HEK293 (cell line): ENCODE data around the gene FRZB.
"Not testable (repeated sequence)": the region's sequence is repeated elsewhere in the genome, so short reads cannot be mapped to it uniquely, and the experiment has no call there.

Source experiments
- CTCF ChIA-PET: fragments of 350-600 bp; formaldehyde crosslinking; extraction: SDS; loops from one replicate; lab custom pipeline; 2021; ENCODE audit warnings: antibody characterized with exemption; lab: Yijun Ruan, JAX
- POLR2A ChIA-PET: fragments of 300-600 bp; formaldehyde crosslinking; extraction: SDS; loops from one replicate; lab custom pipeline; 2020; ENCODE audit warnings: antibody characterized with exemption, inconsistent platforms; lab: Yijun Ruan, JAX
- H3K27ac ChIP-seq: fragments of 200-500 bp; sonication (Bioruptor generic); 2 replicates; pipeline ENCODE4 v1.5.1; 2014; ENCODE audit warnings: low read depth, low read length, control low read depth, inconsistent platforms; ENCODE audit errors: extremely low read depth
- H3K36me3 ChIP-seq, 2 experiments: fragments of 200-500 bp in 1 of 2; sonication (Bioruptor generic) in 1 of 2; 1 replicate in 1 of 2; 2 replicates in 1 of 2; pipeline ENCODE4 v1.5.1; 2014 to 2017; ENCODE audit warnings: inconsistent platforms in 2 of 2, low read length in 2 of 2; ENCODE audit not compliant: control insufficient read depth in 2 of 2, insufficient read depth in 1 of 2
- H3K4me1 ChIP-seq: fragments of 200-500 bp; sonication (Bioruptor generic); 2 replicates; pipeline ENCODE4 v1.5.1; 2014; ENCODE audit warnings: mild to moderate bottlenecking, low read length, inconsistent platforms; ENCODE audit not compliant: control insufficient read depth, insufficient read depth
- H3K4me3 ChIP-seq: 2 replicates; pipeline ENCODE4 v1.5.1; 2011; ENCODE audit warnings: low read depth, mild to moderate bottlenecking, control low read depth, low read length, moderate library complexity
- H3K9me3 ChIP-seq: fragments of 200-500 bp; sonication (Bioruptor generic); 2 replicates; pipeline ENCODE4 v1.5.1; 2014; ENCODE audit warnings: low read depth, low read length, inconsistent platforms; ENCODE audit not compliant: control insufficient read depth, insufficient read depth
- GFI1B ChIP-seq: fragments of 450-650 bp; formaldehyde crosslinking; IDR thresholded peaks from 2 replicates; pipeline ENCODE4 v1.5.1; 2016; ENCODE audit warnings: missing biosample characterization, missing genetic modification characterization
- GLI4 ChIP-seq: fragments of 450-650 bp; formaldehyde crosslinking; IDR thresholded peaks from 2 replicates; pipeline ENCODE4 v1.5.1; 2016; ENCODE audit warnings: missing biosample characterization, missing genetic modification characterization
- REPIN1 ChIP-seq: fragments of 450-650 bp; formaldehyde crosslinking; IDR thresholded peaks from 2 replicates; pipeline ENCODE4 v1.5.1; 2017; ENCODE audit warnings: missing biosample characterization, missing genetic modification characterization, low read depth
- ZBTB44 ChIP-seq: fragments of 450-650 bp; IDR thresholded peaks from 2 replicates; pipeline ENCODE4 v1.5.1; 2018; ENCODE audit warnings: missing biosample characterization, mild to moderate bottlenecking, missing genetic modification characterization
- ZBTB8A ChIP-seq: fragments of 450-650 bp; formaldehyde crosslinking; IDR thresholded peaks from 2 replicates; pipeline ENCODE4 v1.5.1; 2016; ENCODE audit warnings: missing biosample characterization, missing genetic modification characterization
- ZNF10 ChIP-seq: fragments of 450-650 bp; formaldehyde crosslinking; IDR thresholded peaks from 2 replicates; pipeline ENCODE4 v1.5.1; 2017; ENCODE audit warnings: missing biosample characterization, missing genetic modification characterization
- ZNF138 ChIP-seq: fragments of 450-650 bp; formaldehyde crosslinking; IDR thresholded peaks from 2 replicates; pipeline ENCODE4 v1.5.1; 2016; ENCODE audit warnings: missing biosample characterization, missing genetic modification characterization, borderline replicate concordance
- ZNF146 ChIP-seq: fragments of 450-650 bp; formaldehyde crosslinking; IDR thresholded peaks from 2 replicates; pipeline ENCODE4 v1.5.1; 2016; ENCODE audit warnings: missing biosample characterization, missing genetic modification characterization
- ZNF223 ChIP-seq: fragments of 450-650 bp; formaldehyde crosslinking; IDR thresholded peaks from 2 replicates; pipeline ENCODE4 v1.5.1; 2016; ENCODE audit warnings: missing biosample characterization, missing genetic modification characterization
- ZNF239 ChIP-seq: fragments of 450-650 bp; formaldehyde crosslinking; IDR thresholded peaks from 2 replicates; pipeline ENCODE4 v1.5.1; 2016; ENCODE audit warnings: missing biosample characterization, missing genetic modification characterization
- ZNF26 ChIP-seq: fragments of 450-650 bp; formaldehyde crosslinking; IDR thresholded peaks from 2 replicates; pipeline ENCODE4 v1.5.1; 2016; ENCODE audit warnings: missing biosample characterization, missing genetic modification characterization
- ZNF274 ChIP-seq, 2 experiments: fragments of 200-500 bp in 1 of 2; fragments of 450-650 bp in 1 of 2; sonication (Bioruptor generic) in 1 of 2; formaldehyde crosslinking in 1 of 2; IDR thresholded peaks; 2 replicates each; pipeline versions ENCODE4 v1.5.1 to v1.6.1; 2014 to 2016; ENCODE audit warnings: borderline replicate concordance in 1 of 2, inconsistent platforms in 1 of 2, low read length in 1 of 2, missing biosample characterization in 1 of 2, missing genetic modification characterization in 1 of 2
- ZNF302 ChIP-seq: fragments of 450-650 bp; formaldehyde crosslinking; IDR thresholded peaks from 2 replicates; pipeline ENCODE4 v1.5.1; 2016; ENCODE audit warnings: missing biosample characterization, missing genetic modification characterization, low read depth
- ZNF311 ChIP-seq: fragments of 450-650 bp; formaldehyde crosslinking; IDR thresholded peaks from 2 replicates; pipeline ENCODE4 v1.5.1; 2017; ENCODE audit warnings: missing biosample characterization, missing genetic modification characterization, borderline replicate concordance
- ZNF423 ChIP-seq: fragments of 450-650 bp; formaldehyde crosslinking; IDR thresholded peaks from 2 replicates; pipeline ENCODE4 v1.5.1; 2016; ENCODE audit warnings: missing biosample characterization, missing genetic modification characterization
- ZNF548 ChIP-seq: fragments of 450-650 bp; formaldehyde crosslinking; IDR thresholded peaks from 2 replicates; pipeline ENCODE4 v1.5.1; 2016; ENCODE audit warnings: missing biosample characterization, missing genetic modification characterization
- ZNF837 ChIP-seq: fragments of 450-650 bp; formaldehyde crosslinking; IDR thresholded peaks from 2 replicates; pipeline ENCODE4 v1.5.1; 2016; ENCODE audit warnings: missing biosample characterization, missing genetic modification characterization
- TF ChIP-seq, protein P1 (sequence below): fragments of 450-650 bp; formaldehyde crosslinking; IDR thresholded peaks from 2 replicates; pipeline ENCODE4 v1.5.1; 2016; ENCODE audit warnings: missing biosample characterization, missing genetic modification characterization

The FRZB gene

GRCh38 chr2:182880100-182880499 is 13.7 kb upstream of the FRZB start:
- H3K36me3 ChIP-seq, H3K27ac ChIP-seq, H3K4me3 ChIP-seq, H3K9me3 ChIP-seq, POLR2A ChIA-PET, H3K4me1 ChIP-seq: not testable (repeated sequence)
- CTCF ChIA-PET: interaction anchor here (1.5 to 2.0 kb wide), 2 partner anchors 10 to 15 kb away, joined by 4 to 11 read pairs; no protein-coding TSS in a partner anchor
- peak; percentile 66; the same call in 1 of the 2 replicates for TF ChIP-seq ZNF146 (tag by site-specific recombination)

DNA sequence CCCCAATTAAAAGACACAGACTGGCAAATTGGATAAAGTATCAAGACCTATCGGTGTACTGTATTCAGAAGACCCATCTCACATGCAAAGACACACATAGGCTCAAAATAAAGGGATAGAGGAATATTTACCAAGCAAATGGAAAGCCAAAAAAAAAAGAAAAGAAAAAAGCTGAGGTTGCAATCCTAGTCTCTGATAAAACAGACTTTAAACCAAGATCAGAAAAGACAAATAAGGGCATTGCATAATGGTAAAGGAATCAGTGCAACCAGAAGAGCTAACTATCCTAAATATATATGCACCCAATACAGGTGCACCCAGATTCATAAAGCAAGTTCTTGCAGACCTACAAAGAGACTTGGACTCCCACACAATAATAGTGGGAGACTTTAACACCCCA is 10.2 kb upstream of the FRZB start:
- H3K4me1 ChIP-seq, H3K9me3 ChIP-seq, POLR2A ChIA-PET, H3K36me3 ChIP-seq, H3K4me3 ChIP-seq, H3K27ac ChIP-seq: not testable (repeated sequence)
- CTCF ChIA-PET: interaction anchor here (0.6 to 1.7 kb wide), 3 partner anchors 27 to 161 kb away, joined by 3 to 4 read pairs (median 3); no protein-coding TSS in a partner anchor

GRCh38 chr2:182870227-182870626 is 3.8 kb upstream of the FRZB start:
- Histone ChIP-seq H3K36me3 (no peaks in the 10 kb centered on the region), H3K4me3 (no peak overlapping the region), H3K27ac (no peak overlapping the region), H3K9me3 (no peaks in the 10 kb centered on the region), H3K4me1 (peaks cover 6% of the 10 kb centered on the region)
- ChIA-PET POLR2A (no interaction called here), CTCF (interaction anchor here (0.5 to 4.6 kb wide), 16 partner anchors 9 to 205 kb away, joined by 3 to 30 read pairs (median 4); no protein-coding TSS in a partner anchor)
- TF ChIP-seq ZNF548 (tag by site-specific recombination) (no peak), ZNF311 (tag by site-specific recombination) (no peak), ZNF10 (tag by site-specific recombination) (peak; percentile 76; the same call in 1 of the 2 replicates)

GRCh38 chr2:182868054-182868796 is 1.8 kb upstream of the FRZB start:
- Histone ChIP-seq H3K27ac (no peak overlapping the region), H3K36me3 (no peaks in the 10 kb centered on the region), H3K9me3 (no peaks in the 10 kb centered on the region), H3K4me3 (no peak overlapping the region), H3K4me1 (peaks cover 10% of the 10 kb centered on the region)
- TF ChIP-seq, protein P1, sequence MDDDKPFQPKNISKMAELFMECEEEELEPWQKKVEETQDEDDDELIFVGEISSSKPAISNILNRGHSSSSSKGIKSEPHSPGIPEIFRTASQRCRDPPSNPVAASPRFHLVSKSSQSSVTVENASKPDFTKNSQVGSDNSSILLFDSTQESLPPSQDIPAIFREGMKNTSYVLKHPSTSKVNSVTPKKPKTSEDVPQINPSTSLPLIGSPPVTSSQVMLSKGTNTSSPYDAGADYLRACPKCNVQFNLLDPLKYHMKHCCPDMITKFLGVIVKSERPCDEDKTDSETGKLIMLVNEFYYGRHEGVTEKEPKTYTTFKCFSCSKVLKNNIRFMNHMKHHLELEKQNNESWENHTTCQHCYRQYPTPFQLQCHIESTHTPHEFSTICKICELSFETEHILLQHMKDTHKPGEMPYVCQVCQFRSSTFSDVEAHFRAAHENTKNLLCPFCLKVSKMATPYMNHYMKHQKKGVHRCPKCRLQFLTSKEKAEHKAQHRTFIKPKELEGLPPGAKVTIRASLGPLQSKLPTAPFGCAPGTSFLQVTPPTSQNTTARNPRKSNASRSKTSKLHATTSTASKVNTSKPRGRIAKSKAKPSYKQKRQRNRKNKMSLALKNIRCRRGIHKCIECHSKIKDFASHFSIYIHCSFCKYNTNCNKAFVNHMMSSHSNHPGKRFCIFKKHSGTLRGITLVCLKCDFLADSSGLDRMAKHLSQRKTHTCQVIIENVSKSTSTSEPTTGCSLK (tag by site-specific recombination): no peak
- TF ChIP-seq REPIN1 (tag by site-specific recombination) (no peak), ZNF274 (IDR thresholded peaks at IDR 0.05; ENCODE audit: low read length) (no peak), ZNF274 (tag by site-specific recombination; IDR thresholded peaks at IDR 0.05; ENCODE audit: borderline replicate concordance) (no peak), ZNF223 (tag by site-specific recombination) (no peak), GFI1B (no peak), ZNF837 (tag by site-specific recombination) (no peak), ZNF239 (tag by site-specific recombination) (no peak), ZNF423 (tag by site-specific recombination) (no peak), ZNF302 (tag by site-specific recombination) (no peak), ZNF26 (tag by site-specific recombination) (no peak), GLI4 (tag by site-specific recombination) (no peak), ZNF138 (tag by site-specific recombination) (no peak), ZBTB8A (tag by site-specific recombination) (no peak), ZBTB44 (no peak)
- ChIA-PET CTCF (interaction anchor here (0.6 to 4.6 kb wide), 9 partner anchors 9 to 298 kb away, joined by 3 to 30 read pairs (median 4); no protein-coding TSS in a partner anchor), POLR2A (interaction anchor here (0.5 to 2.1 kb wide), 4 partner anchors 10 to 218 kb away, joined by 5 to 8 read pairs (median 6); no protein-coding TSS in a partner anchor)
